NCI-H2081 (cell line): ENCODE results near the gene TRMT61A.

Source experiments
- DNase-seq, 2 experiments: peaks; one replicate each; lab custom pipeline; 2025; lab: John Stamatoyannopoulos, UW

The TRMT61A gene

DNA sequence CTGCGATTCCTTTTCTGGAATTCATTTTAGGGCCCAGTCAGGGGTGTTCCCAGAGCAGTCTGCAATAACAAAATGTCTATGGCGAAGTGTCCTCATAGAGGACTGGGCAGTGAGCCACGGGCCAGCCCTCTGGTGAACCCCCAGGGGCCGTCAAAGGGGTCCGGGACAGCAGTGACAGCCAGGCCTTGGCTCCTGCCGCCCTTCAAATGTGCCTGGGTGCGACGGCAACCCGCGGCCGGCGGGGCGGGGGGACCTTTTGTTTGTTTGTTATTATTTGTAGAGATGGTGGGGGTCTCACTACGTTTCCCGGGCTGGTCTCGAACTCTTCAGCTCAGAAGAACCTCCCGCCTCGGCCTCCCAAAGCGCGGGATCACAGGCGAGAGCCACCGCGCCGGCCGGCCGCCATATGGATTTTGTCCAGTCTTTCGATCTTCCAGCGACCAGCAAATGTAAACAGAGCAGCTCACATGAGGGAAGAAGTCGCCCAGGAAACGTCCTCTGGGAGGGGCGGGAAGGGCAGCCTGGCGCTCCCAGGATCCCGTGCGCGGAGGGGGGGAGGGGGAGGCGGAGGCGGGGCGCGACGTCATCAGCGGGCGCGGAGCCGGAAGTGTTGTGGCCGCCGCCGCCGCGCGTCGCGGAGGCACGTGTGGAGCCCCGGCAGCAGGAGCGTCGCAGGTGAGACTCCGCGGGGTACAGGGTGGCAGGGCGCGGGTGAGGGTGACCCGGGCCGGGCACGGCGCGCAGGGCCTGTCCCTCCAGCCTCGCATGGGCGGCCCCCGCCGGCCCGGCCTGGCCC lies at the start of gene TRMT61A:
TRMT61A (plus strand) TSS at position 610 of the 796 bp plus-strand sequence. CDS start 783 bp downstream, outside the sequence.
- peak; percentile 95 to 96 for DNase-seq

DNA sequence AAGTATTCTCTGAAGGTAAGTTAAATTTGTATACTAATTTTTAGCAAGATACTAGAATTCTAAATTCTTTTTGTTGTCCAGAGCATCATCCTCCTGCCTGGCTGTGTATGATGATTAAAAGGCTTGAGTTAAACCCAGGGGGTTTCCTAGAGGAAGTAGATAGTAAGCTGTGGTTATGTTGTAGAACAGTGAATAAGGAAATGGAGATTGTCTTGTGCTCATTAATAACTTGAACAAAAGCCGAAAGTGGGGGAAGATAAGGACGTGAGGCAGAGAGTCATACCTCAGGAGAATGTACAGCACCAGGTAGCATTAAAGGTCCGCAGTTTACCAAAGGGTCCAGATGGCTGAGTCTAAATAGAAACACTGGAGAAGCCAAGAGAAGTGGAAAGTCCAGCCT lies 48.4 kb upstream of the TRMT61A start:
- no peak for DNase-seq

DNA sequence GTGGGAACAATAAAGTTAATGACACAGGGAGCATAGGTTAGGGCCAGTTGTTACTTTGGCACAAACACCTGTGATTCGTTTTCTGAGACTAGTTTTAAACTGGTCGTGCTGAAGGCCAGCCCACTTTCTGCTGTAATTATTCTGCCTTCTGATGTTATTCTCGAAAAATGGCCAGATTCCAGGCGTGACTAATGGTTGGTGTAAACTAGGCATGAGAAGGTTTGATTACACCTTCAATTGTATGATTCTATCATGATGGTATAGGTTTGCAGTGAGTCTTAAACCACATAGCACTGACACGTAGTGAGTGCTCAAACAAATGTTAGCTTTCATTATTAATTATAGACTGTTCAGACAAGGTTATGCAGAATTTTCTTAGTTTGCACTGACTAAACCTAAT lies 45.4 kb upstream of the TRMT61A start:
- DNase-seq, result peak; percentile 9 to 52

DNA sequence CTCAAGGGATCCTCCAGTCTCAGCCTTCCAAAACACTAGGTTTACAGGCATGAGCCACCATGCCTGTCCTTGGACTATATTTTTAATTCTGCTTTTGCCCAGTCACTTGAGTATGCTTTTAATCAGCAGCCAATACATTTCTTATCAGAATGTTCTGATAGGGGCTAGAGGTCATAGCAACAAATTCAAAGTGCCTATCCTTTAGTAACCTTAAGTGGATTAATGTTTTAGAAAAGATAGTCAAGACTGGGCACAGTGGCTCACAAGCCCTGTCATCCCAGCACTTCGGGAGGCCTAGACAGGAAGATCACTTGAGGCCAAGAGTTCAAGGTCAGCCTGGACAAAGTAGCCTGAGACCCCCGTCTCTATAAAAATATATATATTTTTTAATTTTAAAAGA lies 43.5 kb upstream of the TRMT61A start:
- no peak for DNase-seq

DNA sequence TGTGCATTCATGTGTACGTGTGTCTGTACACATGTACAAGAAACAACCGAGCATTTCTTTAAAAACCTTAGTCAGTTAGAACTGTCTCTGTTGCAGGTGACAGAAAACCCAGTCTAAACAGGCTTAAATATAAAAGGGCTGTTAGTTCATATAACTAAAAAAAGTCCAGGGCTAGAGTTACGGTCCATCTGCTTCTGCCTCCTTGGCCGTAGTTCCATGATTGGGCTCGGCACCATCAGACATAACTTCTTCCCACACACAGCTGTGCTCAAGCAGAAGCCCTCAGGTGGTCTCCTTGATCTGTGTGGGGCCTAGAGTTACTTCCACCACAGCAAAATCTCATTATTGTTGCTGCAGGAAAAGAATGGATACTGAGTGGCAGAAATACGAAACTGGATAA lies 40.9 kb upstream of the TRMT61A start:
- DNase-seq, result no peak

DNA sequence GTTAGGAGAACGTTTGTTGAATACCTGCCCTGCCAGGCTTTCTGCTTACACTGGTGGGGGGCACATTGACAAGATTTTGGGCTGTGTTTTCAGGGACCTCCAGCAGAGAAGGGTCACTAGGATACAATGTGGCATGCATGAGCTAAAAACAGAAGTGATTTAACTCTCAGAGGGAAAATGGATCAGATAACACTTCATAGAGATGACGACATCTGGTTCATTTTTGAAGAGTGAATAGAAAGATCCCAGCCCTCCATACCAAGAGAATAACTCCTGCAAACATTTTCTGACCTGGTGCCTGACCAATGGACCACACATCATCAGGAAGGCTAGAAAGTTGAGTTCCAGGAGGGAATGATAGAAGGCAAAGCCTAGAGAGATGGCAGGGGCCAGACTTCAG lies 40.0 kb upstream of the TRMT61A start:
- no peak for DNase-seq

DNA sequence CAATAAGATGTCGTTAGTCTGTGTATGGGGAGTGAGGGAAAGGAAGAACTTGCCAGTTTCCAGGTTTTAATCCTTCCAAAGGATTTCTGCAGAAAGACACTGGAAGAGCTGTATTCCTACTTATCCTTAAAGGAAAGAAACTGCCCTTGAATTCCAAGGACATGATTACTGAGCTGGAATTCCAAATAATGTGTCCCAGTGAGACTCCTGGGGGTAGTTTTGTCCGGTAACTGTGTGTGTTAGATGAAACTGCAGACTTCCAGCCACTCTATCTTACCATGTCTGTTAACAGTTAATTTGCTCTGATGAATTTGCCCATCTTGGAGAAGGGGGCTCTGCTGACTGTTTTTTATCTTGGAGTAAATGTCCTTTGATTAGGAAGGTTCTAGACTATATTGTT lies 39.4 kb upstream of the TRMT61A start:
- no peak for DNase-seq

DNA sequence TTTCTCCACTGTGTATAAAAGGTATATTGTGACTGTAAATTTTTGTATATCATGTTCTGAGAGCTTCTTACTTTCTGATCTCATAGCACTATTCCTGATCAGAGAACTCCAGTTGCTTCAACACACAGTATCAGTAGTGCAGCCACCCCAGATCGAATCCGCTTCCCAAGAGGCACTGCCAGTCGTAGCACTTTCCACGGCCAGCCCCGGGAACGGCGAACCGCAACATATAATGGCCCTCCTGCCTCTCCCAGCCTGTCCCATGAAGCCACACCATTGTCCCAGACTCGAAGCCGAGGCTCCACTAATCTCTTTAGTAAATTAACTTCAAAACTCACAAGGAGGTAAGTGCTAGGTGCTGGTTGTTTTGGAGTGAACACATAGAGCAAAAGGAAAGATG lies 37.3 kb upstream of the TRMT61A start:
- no peak for DNase-seq

DNA sequence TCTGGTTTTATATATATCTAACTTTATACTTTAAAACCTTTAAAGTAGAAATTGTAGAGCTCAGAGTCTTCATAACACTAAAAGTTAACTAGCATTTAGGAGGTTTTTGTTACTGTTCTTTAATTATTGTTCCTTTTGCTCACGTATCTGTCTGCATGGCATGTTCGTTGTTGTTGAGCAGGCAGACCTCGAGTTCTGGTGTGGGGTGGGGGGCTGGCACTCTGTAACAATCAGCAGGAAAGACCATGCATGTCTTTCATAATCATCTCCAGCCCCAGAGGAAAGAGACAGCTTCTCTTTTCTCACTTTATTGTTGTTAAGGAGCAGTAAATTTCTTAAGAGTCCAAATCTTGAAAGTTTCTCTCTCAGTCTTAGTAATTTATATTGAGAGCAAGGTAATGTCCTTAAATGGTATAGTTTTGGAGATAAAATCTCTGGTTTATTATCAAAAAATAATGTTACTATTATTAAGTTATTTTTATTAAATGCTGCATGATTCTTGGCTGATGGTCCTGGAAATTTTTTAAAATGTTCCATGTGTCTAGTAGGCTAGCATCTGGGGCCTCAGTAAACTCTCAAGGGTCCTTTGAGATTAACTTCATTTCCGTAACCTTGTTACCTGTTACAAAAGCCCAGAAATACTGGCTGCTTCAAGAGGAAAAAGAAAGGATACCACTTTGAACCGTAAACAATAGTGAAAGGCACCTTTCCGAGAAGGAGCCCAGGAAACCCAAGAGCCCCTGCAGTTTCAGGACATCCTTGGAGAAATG lies 36.7 kb upstream of the TRMT61A start:
- no peak for DNase-seq

DNA sequence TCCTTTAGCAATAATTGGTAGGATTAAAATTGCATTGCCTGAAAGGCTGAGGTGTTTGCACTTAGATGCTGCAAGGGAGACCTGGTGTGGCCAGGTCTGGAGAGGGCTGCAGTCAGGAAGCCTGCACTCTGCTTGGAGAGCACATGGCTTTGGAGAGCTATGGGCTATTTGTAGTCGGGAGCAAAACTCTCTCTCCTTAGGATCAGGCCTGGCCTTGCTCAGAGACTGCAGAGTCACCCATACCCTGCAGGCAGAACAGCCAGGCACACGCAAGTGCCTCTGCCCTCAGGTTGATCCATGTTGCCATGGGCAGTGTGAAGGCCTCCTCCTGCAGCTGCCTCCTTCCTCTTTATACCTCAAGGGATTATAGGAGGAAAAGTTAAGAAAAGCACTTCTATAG lies 33.1 kb upstream of the TRMT61A start:
- no peak for DNase-seq

DNA sequence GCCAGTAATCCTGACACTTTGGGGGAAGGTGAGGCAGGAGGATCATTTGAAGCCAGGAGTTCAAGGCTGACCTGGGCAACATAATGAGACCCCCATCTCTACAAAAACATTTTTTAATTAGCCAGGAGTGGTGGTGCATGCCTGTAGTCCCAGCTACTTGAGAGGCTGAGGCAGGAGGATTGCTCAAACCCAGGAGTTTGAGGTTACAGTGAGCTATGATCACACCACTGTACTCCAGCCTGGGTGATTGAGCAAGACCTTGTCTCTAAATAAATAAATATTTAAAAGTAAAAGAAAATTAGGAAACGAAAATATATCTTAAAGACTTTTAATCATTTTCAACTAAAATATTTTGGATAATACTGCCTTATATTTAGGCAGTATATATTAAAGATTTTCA lies 32.2 kb upstream of the TRMT61A start:
- DNase-seq, result no peak

DNA sequence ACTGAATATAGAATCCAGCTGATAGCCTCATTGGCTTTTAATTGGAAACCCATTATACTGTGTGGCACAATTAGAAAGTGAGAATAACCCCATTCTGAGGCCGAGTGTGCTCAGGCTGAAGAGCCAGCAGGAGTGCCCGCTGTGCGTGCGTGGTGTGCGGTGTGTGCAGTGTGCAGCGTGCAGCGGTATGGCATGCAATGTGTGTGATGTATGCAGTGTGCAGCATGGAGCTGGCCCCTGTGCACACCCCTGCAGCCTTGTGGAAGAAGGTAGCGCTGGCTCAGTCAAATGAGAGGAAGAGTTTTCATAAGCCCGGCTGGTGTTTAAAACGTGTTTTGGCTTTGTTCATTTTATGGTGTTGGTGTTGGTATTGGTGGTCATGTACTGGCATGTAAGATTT lies 29.3 kb upstream of the TRMT61A start:
- no peak for DNase-seq

DNA sequence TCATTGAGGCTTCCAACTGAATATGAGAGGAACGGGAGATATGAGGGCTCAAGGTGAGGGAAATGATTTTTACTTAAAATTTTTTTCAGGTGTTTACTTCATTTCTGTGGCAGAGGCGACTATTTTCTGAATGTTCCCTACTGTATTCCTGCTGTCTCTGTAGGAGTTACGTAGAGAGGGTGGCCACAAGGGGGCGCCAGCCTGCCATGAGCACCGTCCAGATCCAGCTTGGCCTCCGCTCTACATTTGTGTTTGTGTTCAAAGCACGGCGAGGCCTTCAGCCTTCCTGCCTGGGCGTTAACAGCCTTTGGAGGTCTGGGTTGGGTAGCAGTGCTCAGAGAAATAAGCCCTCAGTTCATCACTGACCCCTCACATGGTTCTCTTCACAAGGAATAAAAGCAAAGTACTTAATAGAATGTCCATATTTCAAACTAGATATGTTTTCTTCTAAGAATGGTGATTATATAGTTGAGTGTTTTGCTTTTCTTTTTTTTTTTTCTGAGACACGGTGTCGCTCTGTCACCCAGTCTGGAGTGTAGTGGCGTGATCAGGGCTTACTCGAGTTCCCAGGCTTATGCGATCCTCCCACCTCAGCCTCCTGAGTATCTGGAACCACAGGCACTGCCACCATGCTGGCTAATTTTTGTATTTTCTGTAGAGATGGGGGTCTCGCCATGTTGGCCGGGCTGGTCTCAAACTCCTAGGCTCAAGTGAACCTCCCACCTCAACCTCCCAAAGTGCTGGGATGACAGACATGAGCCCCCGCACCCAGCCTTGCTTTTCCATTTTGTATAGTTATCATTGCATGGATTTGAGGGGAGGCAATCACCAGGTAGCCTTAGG lies 28.6 kb upstream of the TRMT61A start:
- DNase-seq, result peak; percentile 85 to 88

DNA sequence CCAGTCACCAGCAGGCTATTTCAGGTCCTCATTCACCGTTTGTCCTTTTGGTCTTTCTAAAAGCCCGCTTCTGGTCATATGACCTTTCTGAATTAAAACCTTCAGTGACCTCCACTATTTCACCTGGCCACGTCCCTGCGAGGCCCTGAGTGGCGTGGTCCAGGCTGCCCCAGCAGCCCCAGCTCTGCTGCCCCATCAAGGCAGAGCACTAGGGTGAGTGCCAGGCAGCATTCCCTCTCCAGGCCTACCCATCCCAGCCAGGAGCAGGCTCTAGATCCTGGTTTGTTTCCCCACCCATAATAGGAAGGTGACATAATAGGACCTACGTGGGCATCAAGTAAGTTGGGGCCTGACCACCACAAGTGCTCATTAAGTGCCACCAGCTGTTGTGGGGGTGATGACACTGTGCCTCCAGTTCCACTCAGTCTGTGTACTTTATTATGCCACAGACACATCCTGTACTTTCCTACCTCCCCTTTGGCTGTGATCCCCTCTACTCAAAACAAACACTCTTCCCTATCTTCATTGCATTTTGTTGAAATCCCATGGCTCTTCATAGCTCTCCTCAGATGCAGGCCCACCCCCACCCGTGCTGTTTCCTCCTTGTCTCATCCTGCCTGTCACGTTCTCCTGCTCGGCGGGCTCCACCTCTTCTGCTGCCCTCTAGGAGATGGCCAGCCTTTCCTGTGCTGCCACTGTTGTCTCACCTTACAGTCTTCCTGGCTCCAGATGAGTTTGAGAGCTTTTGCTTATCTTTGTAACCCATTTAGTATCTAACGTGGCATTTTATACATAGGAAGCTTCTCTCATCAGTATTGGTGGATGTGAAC lies 27.7 kb upstream of the TRMT61A start:
- no peak for DNase-seq

DNA sequence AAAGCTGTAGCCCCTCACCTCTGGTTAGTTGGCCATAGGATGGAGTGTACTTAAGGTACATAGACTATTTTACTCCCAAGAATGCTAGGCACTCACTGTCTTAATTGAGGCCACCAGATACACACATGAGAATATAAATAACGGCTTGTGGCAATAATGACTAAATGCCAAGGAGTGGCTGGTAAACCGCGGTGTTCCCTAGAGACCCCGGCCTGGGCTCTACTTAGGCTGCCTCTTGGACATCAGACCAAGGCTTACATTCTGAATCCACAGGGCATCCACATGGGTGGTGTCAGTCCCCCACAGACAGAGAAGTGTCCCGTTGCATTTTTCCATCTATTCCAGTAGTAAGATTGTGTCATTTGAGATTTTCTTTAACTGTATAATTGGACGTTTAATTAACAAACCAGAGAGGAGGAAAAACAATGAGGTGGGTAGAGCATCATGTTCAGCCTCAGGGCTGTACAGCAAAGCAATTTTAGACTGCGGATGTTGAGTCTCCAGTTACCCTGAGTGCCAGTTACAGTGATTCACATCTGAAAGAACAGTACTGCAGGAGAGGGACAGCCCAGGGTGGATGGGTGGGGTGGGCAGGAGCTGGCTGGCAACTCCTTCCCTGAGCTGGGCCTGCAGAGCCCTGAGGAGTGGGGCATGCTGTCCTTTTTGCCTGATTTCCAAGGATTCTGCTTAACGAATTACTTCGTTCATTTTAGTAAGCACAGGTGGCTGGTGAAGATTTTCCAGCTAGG lies 26.9 kb upstream of the TRMT61A start:
- DNase-seq, result no peak

DNA sequence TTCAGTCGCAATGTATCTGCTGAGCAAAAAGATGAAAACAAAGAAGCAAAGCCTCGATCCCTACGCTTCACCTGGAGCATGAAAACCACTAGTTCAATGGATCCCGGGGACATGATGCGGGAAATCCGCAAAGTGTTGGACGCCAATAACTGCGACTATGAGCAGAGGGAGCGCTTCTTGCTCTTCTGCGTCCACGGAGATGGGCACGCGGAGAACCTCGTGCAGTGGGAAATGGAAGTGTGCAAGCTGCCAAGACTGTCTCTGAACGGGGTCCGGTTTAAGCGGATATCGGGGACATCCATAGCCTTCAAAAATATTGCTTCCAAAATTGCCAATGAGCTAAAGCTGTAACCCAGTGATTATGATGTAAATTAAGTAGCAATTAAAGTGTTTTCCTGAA lies 26.1 kb upstream of the TRMT61A start:
- no peak for DNase-seq

DNA sequence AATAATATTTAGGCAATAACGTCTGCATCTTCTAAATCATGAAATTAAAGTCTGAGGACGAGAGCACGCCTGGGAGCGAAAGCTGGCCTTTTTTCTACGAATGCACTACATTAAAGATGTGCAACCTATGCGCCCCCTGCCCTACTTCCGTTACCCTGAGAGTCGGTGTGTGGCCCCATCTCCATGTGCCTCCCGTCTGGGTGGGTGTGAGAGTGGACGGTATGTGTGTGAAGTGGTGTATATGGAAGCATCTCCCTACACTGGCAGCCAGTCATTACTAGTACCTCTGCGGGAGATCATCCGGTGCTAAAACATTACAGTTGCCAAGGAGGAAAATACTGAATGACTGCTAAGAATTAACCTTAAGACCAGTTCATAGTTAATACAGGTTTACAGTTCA lies 25.7 kb upstream of the TRMT61A start:
- no peak for DNase-seq

DNA sequence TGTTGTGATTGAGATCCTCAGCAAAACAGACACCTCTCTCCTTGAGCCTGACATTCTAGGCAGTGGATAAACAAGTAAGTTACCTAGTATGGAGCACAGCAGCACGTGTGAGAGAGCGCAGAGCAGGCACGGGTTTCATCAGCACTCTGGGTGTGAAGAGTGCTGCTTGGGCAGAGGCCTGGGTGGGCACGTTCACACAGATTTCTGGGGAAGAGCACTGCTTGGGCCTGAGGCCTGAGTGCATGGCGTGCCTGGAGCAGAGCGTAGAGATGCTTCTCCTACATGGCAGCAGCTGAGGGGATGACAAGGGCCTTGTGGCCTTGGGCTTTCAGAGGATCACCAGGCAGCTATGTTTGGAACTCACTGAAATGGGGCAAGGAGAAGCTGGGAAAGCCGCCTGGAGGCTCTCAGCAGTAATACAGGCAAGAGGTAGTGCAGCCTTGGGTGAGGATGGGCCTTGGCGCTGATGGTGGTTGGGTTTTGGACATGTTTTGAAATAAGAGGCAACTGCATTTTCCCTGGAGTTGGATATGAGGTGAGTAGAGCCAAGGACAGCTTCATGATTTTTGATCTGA lies 23.9 kb upstream of the TRMT61A start:
- DNase-seq, result no peak

DNA sequence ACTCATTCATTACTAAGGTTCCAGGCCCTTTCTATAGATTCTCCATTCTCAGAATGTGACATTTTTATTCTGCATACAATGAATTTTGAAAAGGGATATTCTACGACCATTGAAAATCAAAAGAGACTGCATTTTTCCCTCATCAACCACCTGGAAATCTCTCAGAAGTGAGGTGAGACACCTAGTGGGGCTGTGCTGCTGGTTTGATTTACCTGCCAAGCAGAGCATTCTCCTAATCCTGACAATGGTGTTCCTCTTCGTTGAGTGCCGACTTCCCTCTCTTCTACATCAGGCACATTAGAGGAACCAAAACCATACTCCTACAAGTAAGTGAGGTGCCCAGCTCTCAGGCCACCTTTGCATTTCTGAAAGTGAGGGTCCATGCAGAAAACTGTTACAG lies 21.2 kb upstream of the TRMT61A start:
- DNase-seq, result no peak

DNA sequence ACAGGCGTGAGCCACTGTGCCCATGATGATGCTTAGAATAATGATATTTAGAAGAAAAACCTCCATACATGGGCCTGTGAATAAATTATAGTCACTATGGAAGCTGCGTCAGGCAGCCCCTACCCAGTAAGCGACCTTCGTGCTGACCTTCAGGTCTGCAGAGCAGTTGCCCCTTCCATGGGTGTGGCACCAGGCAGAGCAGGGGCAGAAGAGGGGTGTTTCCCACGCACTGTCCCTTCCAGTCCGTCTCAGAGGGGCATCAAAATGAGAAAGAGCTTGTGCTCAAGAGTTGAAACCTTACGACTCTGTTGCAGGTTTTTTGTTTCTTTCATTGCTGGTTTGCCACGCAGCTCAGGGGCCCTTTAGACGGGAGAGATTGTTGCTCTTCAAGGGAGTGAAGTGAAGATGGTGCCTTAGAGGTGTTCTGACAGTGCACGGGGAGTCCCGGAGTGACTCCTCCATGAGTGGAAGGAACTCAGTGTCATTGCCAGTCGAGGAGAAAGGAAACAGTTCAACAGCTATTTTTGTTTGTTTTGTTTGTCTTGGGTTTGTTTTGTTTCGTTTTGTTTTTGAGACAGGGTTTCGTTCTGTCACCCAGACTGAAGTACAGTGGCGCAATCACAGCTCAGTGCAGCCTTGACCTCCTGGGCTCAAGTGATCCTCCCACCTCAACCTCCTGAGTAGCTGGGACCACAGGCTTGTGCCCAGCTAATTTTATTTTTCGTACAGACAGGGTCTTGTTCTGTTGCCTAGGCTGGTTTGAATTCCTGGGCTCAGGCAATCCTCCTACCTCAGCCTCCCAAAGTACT lies 20.3 kb upstream of the TRMT61A start:
- no peak for DNase-seq
